Measurements from ENCODE around the gene SEC14L2. TPM values are rescaled to one million over a fixed set of nuclear protein-coding genes. Genes with fewer than 3 reads are reported as not detected.

Gene SEC14L2
- 2.2 and 3.0 TPM in 2 replicates for total RNA-seq (2014; rRNA removed; shearing (Covaris generic))

DNA sequence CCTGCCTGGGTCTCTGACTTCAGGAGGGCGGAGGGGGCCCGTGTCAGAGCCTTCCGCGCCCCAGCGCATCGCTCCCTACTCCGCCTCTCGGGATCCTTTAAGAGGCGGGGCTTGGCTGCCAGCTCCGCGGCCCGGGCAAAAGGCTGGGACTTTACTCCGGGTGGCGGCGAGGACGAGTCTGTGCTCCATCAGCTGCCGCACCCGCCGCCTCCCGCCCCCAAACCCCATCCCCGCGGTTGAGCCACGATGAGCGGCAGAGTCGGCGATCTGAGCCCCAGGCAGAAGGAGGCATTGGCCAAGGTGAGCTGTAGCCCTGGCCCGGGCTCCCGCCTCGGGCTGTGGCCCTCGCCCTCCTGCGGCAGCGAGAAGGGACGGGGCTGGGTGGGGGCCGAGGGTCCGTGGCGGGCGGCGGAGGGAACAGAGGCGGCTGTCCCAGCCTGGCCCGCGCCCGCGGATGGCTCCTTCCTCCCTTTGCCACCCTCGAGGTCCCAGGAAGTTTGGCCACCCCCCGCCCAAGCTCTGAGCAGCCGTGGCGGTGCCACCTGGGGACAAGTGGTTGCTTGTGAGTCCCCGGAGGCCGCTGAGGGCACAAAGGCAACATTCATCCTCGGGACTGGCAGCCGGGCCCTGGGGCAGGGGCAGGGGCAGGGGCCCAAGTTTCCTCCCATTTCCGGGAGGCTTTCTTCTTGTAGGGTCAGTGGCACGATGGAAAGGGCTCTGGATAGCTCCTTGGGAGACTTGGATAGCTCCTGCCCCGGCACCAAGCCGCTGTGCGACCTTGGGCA is at the start of gene SEC14L2:
Gene SEC14L2 (plus strand): TSS at position 148 of the 785 bp plus-strand sequence. CDS start 99 bp downstream, at position 247.
- peak; percentile 37 for DNase-seq (ENCODE audit: low spot score)

DNA sequence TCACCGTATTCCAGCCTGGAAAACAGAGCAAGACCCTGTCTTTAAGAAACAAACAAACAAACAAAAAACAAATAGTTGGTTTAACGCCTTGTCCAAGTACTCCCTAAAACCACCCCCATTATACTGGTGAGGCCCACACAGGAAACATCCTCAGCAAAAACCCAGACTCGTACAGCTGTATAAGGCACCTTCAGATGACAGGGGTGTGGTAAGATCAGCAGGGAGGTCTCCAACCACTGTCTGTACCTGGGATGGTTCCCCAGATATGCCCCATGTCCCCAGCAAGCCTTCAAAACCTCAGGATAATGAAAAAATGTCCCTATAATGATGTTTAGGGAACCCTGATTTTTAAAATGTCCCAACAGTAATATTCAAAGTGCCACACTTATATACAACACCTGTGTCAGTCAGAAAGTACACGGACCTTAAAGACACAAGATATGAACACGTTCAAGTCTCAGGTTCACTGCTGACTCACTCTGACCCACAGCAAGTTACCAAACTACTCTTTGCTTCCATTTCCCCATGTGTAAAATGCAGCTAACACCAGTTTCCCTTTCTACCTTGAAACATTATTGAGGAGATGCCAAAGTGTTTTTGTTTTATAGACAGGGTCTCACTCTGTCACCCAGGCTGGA is 49.4 kb upstream of the SEC14L2 start:
- DNase-seq (ENCODE audit: low spot score): no peak

DNA sequence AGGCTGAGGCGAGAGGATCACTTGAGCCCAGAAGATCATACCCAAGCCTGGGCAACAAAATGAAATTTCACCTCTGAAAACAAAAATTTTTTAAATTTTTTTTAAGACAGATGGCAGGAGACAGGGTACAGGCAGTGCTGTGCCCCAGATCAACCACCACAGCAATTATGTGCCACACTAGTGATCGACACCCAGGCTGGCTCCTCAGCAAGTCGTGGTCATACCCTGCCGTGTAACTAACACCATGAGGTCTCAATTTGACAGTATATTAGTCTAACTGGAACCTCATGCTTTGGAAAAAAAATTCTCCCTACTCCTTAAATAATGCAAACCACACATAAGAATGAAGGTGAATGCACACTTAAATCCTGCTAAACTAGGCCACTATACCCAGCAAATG is 48.4 kb upstream of the SEC14L2 start:
- DNase-seq (ENCODE audit: low spot score): no peak

DNA sequence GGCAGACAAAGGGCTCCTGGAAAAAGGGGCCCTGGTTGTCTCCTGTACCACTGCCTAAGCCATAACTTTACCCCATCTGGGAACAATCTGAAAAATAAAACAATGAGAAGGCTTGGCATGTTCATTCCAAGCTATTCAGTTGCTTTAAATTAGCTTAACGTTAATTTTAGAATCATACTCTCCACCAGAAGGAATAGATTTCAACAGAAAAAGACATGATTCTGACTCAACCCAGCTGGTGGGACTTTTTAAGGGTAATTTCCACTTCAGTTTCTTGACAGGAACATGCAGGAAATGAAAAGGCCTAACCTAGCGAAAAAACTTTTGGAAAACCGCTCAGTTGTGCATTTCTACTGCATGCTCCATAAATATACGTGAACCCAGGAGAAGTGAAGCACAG is 48.0 kb upstream of the SEC14L2 start:
- no peak for DNase-seq (ENCODE audit: low spot score)

DNA sequence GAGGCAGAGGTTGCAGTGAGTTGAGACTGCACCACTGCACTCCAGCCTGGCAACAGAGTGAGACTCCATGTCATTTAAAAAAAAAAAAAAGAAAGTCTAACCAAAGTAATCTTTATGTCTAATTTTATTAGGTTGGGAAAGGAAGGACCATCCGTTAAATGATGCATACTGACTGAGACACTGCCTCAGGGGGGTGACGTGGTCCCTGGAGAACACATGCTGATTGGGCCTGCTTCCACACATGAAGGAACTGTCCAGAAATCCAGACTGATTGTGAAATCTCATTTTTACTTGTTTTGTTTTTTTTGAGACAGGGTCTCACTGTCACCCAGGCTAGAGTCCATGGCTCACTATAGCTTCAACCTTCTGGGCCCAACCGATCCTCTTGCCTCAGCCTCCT is 45.6 kb upstream of the SEC14L2 start:
- no peak for DNase-seq (ENCODE audit: low spot score)

DNA sequence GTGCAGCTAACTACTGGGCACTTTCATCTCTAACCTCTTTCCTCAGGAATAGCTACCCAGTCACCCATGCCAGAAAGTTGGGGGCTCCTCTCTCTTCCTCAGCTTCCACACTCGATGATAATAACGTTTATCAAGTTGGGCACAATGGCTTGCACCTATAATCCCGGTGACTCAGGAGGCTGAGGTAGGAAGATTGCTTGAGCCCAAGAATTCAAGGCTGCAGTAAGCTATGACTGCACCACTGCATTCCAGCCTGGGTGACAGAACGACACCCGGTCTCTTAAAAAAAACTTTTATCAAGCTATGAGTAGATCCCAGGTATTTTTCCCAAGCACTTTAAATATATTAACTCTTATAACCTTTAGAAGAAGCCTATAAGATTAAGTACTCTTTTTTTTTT is 42.2 kb upstream of the SEC14L2 start:
- no peak for DNase-seq (ENCODE audit: low spot score)

DNA sequence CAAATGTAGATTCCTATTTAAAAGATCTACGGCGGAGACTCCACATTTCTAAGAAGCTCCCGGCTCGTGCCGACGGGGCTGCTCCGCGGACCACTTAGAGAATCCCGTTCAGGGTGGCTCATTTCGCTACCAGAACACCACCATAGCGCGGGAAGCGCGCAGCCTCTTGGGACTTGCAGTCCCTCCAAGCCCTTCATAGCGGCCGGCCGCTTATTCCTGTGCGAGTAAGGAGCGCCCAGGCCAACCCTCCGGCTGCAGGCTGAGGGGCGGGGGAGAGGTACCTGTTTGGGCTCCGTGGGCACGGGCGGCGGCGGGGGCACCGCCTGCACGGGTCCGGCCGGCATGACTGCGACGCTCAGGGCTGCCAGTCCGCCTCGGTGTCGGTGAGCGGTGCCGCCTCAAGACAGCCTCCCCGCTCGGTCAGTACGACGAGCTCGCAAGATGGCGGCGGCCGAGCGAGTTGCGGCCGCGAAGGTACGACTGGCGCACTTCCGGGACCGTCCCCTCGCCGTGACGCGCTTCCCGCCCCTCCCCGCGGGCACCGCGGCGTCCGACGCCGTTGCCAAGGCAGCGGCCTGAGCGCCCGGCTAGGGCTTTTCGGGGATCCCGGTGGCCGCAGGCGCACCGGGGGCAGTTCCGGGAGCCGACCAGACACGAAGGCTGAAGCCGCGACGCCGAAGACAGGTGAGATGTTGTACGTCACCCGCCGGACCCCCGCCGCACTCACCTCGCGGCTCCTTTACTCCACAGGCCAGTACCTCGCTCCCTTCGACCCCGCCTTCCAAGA is 40.2 kb upstream of the SEC14L2 start, which contains the start of the genes CCDC157 and SF3A1:
Gene CCDC157 (plus strand): TSS at position 559 of the 787 bp plus-strand sequence. CDS start 8,994 bp downstream, outside the sequence.
Gene SF3A1 (minus strand): TSS at position 446 of the 787 bp plus-strand sequence. CDS start 102 bp downstream, at position 344.
- DNase-seq (ENCODE audit: low spot score): peak; percentile 81

DNA sequence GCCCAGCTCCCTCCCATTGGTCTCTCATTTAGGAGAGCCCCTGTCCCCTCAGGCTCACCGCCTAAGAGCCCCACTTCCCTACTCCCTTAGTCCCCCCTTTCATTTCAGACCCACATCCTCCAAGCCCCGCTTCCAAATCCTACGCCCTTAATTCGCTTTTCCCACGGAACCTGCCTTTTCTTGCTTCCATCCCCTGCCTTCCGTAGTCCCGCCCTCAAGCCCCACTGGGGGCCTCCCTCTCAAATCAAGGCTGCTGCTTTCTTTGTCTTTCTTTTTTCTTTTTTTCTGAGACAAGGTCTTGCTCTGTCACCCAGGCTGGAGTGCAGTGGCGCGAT is 39.6 kb upstream of the SEC14L2 start:
- DNase-seq (ENCODE audit: low spot score): no peak

DNA sequence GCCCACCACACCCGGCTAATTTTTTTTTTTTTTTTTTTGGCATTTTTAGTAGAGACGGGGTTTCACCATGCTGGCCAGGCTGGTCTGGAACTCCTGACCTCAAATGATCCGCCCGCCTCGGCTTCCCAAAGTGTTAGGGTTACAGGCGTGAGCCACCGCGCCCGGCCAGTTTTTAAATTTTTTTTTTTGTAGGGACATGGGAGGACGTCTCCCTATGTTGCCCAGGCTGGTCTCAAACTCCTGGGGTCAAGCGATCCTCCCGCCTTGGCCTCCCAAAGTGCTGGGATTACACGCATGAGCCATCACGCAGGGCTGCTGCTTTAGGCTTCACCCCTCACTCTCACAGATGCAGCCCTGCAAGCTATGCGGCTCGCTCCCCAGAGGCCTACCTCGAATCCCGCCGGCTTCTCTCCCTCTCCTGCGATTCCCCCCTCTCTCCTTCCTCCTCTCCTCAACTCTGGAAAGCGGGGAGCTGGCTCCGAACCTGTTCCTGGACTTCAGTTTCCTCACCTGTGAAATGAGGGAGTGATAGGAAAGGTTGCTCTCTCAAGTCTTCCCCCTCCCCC is 39.1 kb upstream of the SEC14L2 start:
- no peak for DNase-seq (ENCODE audit: low spot score)

DNA sequence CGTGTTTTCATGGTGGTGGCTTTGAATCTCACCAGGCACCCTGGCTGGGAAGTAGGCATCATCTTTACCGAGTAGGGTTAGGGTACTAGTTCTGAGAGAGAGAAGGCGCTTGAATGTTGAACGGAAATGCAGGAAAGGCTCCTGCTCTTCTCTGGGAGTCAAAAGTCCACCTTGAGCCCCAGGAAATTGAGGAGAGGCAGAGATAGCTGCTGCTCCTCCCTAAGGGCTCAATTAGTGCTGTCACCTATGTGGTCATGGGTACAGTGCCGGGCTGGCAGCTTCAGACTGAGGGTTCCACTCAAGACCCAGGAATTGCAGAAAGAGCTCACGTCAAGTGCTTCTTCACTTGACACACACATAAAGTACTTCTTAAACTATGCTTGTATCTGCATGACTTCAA is 38.3 kb upstream of the SEC14L2 start:
- DNase-seq (ENCODE audit: low spot score): no peak

DNA sequence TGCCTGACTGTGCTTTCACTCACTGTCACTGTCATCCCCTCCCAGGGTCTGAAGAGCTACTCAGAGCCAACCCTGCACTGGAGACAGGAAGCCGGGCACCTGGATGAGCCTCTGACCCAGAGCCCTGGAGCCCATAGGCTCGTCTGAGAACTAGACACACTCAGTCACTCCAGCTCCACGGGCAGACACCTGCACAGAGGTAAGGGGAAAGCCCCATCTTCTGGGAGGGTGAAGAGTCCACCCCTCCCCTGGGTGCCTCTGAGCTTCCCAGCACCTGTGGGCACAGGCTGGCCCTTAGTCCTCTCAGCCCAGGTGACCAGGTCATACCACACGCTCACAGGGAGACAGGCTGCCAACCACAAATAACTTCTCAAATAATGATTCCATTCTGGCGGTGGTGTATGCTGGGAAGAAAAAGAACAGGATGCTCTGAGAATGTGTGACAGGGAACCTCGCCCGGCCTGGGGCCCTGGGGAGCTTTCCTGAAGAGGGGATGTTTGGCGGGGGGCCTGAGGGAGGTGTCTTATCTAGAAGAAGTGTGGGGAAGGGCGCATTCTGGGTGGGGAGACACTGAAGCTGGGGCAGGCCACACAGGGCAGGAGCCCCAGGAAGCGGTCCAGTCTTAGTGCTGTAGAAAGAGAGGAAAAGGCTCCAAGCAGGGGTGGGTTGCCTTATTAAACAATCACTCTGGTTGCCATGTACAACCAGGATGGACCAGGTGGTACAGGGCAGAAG is 34.7 kb upstream of the SEC14L2 start:
- no peak for DNase-seq (ENCODE audit: low spot score)

DNA sequence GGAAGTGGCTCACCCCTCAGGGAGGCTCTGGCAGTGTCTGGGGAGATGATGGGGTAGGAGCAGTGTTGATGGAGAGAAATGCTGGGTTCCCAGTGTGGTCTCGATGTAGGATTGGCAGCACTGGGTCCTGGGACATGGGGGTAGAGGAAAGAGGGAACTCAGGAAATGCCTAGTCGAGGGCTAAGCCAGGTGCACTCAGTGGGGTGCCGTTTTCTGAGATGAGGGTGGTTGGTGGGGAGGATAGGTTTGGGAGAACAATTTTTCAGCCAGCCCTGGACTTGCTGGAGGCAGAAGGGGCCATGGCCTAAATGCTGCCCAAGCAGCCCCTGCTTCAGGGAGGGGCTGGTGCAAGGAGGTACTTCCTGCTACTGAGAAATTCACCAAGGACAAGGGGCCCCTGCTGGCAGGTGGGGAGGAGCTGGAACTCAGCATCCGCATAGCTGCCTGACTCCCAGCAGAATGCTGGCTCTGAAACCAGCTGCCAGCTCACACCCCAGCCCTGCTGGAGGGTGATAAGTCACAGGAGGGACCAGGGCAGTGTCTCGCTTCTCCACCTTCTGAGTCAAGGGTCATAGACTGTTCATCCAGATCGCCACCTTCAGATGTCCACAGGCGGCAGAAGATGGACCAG is 34.1 kb upstream of the SEC14L2 start:
- DNase-seq (ENCODE audit: low spot score): peak; percentile 26

DNA sequence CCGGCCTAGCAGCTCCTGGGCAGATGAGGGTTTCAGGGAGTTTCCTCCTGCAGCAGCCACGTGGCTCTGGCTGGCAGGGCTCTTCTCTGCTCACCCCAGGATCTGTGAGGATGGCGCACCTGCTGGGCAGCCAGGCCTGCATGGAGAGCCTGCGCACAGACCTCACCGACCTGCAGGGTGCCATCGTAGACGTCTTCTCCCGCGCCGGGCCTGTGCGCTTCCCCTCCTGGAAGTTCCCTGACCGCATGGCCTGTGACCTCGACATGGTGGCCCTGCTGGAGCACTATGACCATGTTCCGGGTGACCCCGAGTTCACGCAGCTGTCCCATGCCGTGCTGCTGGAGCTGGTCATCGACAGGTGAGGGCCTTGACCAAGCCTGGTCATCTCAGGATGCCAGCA is 30.9 kb upstream of the SEC14L2 start:
- DNase-seq (ENCODE audit: low spot score): no peak

DNA sequence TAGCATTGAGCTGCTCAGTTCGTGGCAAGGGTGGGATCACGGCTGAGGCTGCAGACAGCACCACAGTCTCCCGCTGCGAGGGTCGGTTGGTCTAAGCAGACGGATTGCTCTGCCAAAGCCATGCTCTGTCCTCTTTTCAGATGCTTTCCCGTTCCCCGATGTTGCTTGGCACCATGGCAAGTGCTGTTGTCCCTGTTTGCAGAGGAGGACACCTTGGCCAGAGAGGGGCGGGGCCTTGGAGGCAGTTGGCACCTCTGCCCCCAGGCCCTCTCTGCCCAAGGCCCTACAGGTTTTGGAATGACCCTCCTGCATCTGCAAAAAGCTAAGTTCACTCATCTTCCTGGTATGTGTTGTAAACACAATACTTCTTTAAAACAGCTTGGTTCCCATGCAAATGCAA is 28.4 kb upstream of the SEC14L2 start:
- no peak for DNase-seq (ENCODE audit: low spot score)

DNA sequence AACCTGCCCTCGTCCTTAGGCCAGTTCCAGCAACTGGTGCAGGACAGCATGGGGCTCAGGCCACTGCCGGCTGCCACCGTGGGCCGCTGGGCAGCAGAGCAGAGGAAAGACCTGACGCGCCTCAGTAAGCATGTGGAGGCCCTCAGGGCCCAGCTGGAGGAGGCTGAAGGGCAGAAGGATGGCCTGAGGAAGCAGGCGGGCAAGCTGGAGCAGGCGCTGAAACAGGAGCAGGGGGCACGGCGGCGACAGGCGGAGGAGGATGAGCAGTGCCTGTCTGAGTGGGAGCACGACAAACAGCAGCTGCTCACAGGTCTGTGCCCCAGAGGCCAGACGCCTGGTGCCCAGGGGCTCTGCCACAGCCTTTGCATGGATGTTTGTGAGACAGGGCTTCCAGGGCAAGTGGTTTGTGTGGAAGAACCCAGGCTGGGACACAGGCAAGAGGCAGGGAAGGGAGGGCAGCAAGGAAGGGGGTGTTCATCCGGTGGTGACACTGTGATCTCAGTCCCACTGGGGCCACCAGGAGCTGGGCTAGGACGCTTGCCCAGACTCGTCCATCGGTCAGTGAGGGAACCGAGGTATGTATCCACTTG is 26.1 kb upstream of the SEC14L2 start:
- no peak for DNase-seq (ENCODE audit: low spot score)

DNA sequence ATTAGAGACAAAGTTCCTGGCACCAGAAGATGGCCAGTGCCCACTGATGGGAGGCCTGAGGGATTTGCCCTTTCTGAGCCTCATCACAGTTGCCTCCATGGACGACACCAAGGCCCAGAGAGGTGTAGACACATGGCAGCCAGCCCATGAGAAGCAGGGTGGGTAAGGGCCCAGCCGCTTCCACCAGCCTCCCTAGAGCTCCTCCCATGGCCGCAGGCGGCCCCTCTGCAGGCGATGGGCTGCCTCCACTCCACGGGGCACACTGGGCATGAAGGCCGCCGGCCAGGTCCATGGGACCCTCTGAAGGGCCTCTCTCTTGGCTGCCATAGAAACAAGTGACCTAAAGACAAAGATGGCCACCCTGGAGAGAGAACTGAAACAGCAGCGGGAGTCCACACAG is 25.5 kb upstream of the SEC14L2 start:
- DNase-seq (ENCODE audit: low spot score): no peak

DNA sequence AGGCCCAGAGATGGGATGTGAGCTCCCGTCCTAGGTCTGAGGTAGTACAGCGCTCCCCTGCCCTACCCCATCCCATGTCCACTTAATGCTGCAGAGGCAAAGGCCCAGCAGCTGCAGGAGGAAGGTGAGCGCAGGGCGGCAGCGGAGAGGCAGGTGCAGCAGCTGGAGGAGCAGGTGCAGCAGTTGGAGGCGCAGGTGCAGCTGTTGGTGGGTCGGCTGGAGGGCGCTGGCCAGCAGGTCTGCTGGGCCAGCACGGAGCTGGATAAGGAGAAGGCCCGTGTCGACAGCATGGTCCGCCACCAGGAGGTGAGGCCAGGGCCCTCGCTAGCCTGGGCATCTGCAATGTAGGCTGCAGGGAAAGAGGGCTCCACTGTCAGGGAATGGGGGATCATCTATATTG is 24.8 kb upstream of the SEC14L2 start:
- DNase-seq (ENCODE audit: low spot score): no peak

DNA sequence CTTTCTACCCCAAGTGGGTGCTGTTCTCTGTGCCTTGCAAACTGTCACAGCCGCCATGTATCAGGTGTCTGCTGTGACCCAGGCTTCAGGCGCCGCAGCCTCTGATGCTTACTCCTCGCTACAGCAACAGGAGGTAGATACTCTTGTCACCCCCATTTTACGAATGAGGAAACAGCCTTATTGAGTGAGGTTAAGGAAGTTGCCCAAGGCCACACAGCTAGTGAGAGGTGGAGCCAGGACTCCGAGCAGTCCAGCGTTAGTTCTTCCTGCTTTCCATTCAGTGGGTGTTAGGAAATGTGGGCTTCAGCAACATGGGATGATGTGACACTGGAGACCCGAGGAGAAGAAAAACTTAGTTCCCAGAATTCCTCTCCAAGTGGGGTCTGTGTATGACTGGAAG is 23.9 kb upstream of the SEC14L2 start:
- no peak for DNase-seq (ENCODE audit: low spot score)

DNA sequence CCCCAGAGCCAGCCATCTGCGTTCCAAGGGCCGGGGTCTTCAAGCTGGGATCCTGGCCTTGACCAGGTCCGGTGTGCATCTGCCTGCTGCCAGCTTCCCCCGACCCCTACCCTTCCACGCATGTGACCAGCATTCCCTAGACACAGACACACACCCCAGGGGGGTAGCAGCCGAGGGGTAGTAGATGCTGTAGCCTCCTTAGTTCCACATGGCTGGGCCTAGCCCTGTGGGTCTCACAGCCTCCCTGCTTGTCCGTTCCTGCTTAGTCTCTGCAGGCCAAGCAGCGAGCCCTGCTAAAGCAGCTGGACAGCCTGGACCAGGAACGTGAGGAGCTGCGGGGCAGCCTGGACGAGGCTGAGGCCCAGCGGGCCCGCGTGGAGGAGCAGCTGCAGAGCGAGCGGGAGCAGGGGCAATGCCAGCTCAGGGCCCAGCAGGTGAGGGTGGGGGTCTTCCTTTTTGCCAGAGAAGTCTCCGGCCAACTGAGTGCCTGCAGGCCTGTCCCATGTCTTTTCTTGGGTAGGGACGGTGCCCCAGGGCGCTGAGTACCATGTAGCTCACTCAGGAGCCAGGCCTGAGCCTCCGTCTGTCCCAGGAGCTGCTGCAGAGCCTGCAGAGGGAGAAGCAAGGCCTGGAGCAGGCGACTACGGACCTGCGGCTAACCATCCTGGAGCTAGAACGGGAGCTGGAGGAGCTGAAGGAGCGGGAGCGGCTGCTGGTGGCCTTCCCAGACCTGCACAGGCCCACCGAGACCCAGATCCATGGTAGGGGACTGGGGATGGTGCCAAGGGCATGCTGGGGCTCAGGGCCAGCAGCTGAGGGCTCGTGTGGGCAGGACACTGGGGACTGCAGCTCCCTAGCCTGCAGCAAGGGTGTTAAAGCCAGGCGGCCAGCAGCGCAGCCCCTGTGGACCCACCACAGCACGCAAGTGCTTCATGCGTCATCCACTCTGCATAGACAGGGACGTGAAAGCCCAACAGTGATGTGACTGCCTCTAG is 23.2 kb upstream of the SEC14L2 start:
- no peak for DNase-seq (ENCODE audit: low spot score)
